ENCODE measurements around the gene TPP1. TPM values are rescaled to one million over a fixed set of nuclear protein-coding genes. Genes with fewer than 3 reads are reported as not detected.

TPP1 gene
- total and polyA plus RNA-seq, 9 of the 15 experiments (the other 6 are each of a cell fraction or from before 2014, with no cell fraction given), result 7.5 to 75.8 (median 15.7) TPM

DNA sequence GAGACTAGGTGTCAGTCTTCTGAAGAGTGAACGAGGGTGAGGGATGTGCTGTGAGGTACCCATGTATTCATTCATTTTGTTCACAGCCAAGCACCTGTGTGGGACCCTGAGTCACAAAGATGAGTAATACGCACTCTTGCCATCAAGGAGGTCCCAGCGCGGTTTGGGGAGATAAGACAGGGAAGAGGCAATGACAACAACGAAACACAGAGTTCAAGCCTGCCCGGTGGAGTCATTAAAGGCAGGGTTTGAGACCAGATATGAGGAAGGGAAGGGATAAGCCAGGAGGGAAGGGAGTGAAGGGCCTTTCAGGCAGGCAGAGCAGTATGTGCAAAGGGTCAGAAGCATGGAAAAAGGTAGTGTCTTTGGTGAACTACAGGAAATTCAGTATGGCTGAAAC is 31.8 kb upstream of the TPP1 start (continued):
- TF ChIP-seq, protein P1, sequence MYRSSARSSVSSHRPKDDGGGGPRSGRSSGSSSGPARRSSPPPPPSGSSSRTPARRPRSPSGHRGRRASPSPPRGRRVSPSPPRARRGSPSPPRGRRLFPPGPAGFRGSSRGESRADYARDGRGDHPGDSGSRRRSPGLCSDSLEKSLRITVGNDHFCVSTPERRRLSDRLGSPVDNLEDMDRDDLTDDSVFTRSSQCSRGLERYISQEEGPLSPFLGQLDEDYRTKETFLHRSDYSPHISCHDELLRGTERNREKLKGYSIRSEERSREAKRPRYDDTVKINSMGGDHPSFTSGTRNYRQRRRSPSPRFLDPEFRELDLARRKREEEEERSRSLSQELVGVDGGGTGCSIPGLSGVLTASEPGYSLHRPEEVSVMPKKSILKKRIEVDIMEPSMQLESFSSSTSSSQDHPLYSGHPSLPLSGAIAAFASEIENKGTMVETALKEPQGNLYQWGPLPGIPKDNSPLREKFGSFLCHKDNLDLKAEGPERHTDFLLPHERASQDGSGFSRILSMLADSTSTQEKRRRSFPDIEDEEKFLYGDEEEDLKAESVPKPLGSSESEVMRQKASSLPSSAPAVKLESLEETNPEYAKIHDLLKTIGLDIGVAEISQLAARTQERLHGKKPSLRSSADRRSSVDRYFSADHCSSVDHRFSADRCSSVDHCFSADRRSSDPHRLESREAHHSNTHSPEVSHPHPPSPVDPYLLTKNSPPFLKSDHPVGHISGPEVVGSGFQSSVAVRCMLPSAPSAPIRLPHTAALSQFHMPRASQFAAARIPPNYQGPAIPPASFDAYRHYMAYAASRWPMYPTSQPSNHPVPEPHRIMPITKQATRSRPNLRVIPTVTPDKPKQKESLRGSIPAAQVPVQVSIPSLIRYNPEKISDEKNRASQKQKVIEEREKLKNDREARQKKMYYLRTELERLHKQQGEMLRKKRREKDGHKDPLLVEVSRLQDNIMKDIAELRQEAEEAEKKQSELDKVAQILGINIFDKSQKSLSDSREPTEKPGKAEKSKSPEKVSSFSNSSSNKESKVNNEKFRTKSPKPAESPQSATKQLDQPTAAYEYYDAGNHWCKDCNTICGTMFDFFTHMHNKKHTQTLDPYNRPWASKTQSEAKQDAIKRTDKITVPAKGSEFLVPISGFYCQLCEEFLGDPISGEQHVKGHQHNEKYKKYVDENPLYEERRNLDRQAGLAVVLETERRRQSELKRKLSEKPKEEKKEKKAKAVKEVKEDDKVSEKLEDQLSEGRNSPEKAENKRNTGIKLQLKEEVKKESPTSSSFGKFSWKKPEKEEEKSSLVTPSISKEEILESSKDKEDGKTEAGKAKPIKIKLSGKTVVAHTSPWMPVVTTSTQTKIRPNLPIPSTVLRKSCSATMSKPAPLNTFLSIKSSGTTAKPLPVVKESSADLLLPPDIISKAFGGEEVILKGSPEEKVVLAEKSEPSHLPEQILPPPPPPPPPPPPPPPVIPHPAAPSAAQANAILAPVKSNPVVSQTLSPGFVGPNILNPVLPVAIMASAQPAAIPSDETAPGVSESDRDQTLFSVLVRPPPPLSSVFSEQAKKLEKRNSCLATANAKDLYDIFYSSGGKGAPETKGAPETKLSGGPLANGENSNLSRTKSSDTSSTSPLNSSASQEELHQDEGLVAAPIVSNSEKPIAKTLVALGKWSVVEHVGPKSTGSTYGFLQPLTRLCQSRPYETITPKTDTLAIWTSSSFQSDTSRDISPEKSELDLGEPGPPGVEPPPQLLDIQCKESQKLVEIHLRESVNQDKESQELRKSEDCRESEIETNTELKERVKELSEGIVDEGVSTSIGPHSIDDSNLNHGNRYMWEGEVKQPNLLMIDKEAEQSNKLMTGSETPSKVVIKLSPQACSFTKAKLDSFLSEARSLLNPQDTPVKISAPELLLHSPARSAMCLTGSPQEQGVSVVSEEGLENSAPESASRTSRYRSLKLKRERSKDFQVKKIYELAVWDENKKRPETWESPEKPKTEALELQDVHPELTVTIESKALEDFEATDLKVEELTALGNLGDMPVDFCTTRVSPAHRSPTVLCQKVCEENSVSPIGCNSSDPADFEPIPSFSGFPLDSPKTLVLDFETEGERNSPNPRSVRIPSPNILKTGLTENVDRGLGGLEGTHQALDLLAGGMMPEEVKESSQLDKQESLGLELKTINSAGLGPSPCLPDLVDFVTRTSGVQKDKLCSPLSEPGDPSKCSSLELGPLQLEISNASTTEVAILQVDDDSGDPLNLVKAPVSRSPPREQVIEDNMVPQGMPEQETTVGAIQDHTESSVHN (IDR thresholded peaks at IDR 0.05; ENCODE audit: borderline replicate concordance in 1 of 2, low read depth in 1 of 2), result no peak
- peak; percentile 89 for TF ChIP-seq LCOR (CRISPR knock-in tag; IDR thresholded peaks at IDR 0.05)
- no peak for TF ChIP-seq CHCHD3 (CRISPR knock-in tag; IDR thresholded peaks at IDR 0.05)
- no peak for TF ChIP-seq HDAC3 (IDR thresholded peaks at IDR 0.05; ENCODE audit: borderline replicate concordance, partially characterized antibody)
- peak; percentile 74; the same call in 1 of the 2 replicates for TF ChIP-seq MECOM (CRISPR knock-in tag; IDR thresholded peaks at IDR 0.05)
- TF ChIP-seq WHSC1 (IDR thresholded peaks at IDR 0.05; ENCODE audit: low read length), result no peak
- TF ChIP-seq, protein P2, sequence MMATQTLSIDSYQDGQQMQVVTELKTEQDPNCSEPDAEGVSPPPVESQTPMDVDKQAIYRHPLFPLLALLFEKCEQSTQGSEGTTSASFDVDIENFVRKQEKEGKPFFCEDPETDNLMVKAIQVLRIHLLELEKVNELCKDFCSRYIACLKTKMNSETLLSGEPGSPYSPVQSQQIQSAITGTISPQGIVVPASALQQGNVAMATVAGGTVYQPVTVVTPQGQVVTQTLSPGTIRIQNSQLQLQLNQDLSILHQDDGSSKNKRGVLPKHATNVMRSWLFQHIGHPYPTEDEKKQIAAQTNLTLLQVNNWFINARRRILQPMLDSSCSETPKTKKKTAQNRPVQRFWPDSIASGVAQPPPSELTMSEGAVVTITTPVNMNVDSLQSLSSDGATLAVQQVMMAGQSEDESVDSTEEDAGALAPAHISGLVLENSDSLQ (IDR thresholded peaks at IDR 0.05), result peak; percentile 38; the same call in 1 of the 2 replicates
- TF ChIP-seq, protein P3, sequence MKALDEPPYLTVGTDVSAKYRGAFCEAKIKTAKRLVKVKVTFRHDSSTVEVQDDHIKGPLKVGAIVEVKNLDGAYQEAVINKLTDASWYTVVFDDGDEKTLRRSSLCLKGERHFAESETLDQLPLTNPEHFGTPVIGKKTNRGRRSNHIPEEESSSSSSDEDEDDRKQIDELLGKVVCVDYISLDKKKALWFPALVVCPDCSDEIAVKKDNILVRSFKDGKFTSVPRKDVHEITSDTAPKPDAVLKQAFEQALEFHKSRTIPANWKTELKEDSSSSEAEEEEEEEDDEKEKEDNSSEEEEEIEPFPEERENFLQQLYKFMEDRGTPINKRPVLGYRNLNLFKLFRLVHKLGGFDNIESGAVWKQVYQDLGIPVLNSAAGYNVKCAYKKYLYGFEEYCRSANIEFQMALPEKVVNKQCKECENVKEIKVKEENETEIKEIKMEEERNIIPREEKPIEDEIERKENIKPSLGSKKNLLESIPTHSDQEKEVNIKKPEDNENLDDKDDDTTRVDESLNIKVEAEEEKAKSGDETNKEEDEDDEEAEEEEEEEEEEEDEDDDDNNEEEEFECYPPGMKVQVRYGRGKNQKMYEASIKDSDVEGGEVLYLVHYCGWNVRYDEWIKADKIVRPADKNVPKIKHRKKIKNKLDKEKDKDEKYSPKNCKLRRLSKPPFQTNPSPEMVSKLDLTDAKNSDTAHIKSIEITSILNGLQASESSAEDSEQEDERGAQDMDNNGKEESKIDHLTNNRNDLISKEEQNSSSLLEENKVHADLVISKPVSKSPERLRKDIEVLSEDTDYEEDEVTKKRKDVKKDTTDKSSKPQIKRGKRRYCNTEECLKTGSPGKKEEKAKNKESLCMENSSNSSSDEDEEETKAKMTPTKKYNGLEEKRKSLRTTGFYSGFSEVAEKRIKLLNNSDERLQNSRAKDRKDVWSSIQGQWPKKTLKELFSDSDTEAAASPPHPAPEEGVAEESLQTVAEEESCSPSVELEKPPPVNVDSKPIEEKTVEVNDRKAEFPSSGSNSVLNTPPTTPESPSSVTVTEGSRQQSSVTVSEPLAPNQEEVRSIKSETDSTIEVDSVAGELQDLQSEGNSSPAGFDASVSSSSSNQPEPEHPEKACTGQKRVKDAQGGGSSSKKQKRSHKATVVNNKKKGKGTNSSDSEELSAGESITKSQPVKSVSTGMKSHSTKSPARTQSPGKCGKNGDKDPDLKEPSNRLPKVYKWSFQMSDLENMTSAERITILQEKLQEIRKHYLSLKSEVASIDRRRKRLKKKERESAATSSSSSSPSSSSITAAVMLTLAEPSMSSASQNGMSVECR (CRISPR knock-in tag; IDR thresholded peaks at IDR 0.05), result no peak
- TF ChIP-seq JUN (IDR thresholded peaks at IDR 0.05; ENCODE audit: borderline replicate concordance, low read depth, low read length), result peak; percentile 88; the same call in 1 of the 2 replicates
- no peak for TF ChIP-seq JUN (CRISPR knock-in tag; IDR thresholded peaks at IDR 0.05; ENCODE audit: borderline replicate concordance)
- no peak for TF ChIP-seq POLR2G (IDR thresholded peaks at IDR 0.05; ENCODE audit: low read depth, low read length)
- TF ChIP-seq YBX1 (IDR thresholded peaks at IDR 0.05), result no peak
- TF ChIP-seq SMC3 (conservative IDR thresholded peaks at IDR 0.05; ENCODE audit: insufficient read depth, low read depth, low read length), result no peak

Data from K562 (cell line).